ENCODE results near the gene UBE2G2.

The UBE2G2 gene

GRCh38 chr21:44763451-44764318 is 37.9 kb downstream of the UBE2G2 start:
- DNase-seq = no peak

GRCh38 chr21:44763050-44763378 is 38.6 kb downstream of the UBE2G2 start:
- no peak for DNase-seq

GRCh38 chr21:44762221-44763049 is 39.2 kb downstream of the UBE2G2 start:
- DNase-seq = no peak

GRCh38 chr21:44761747-44762208 is 39.8 kb downstream of the UBE2G2 start:
- no peak for DNase-seq

- no peak for DNase-seq
Measured at GRCh38 chr21:44761011-44761729, 40.5 kb downstream of the UBE2G2 start.

GRCh38 chr21:44760376-44760775 is 41.2 kb downstream of the UBE2G2 start:
- no peak for DNase-seq

GRCh38 chr21:44759628-44760285 is 41.9 kb downstream of the UBE2G2 start:
- DNase-seq = no peak

GRCh38 chr21:44758781-44759627 is 42.6 kb downstream of the UBE2G2 start:
- DNase-seq = no peak

GRCh38 chr21:44758141-44758561 is 43.5 kb downstream of the UBE2G2 start:
- DNase-seq = no peak

- DNase-seq = no peak
Measured at GRCh38 chr21:44757731-44758130, 43.9 kb downstream of the UBE2G2 start.

- DNase-seq = no peak
Measured at GRCh38 chr21:44756423-44757185, 45.0 kb downstream of the UBE2G2 start.

GRCh38 chr21:44755227-44755626 is 46.4 kb downstream of the UBE2G2 start:
- DNase-seq = no peak

- no peak for DNase-seq
Measured at GRCh38 chr21:44753357-44753756, 48.3 kb downstream of the UBE2G2 start.

GRCh38 chr21:44752671-44753235 is 48.9 kb downstream of the UBE2G2 start:
- no peak for DNase-seq

GRCh38 chr21:44751799-44752636 is 49.6 kb downstream of the UBE2G2 start:
- DNase-seq = no peak

- no peak for DNase-seq
Measured at GRCh38 chr21:44751186-44751798, 50.3 kb downstream of the UBE2G2 start.

- DNase-seq = no peak
Measured at GRCh38 chr21:44750675-44751025, 51.0 kb downstream of the UBE2G2 start.

- DNase-seq = no peak
Measured at GRCh38 chr21:44749759-44750674, 51.6 kb downstream of the UBE2G2 start.

All from fibroblast of skin of back (primary cell).